OCI-LY3 (cell line): ENCODE measurements around the gene HS6ST2.

Experiments used
- CTCF ChIP-seq: fragments of 200-600, 300-600 bp; sonication (generic); IDR thresholded peaks from 2 replicates; pipeline ENCODE4 v1.5.1; 2014; ENCODE audit warnings: antibody characterized with exemption, low read length, low read depth
- EZH2phosphoT487 ChIP-seq: fragments of 200-600 bp; shearing (Covaris generic); IDR thresholded peaks from 2 replicates; pipeline ENCODE4 v1.6.1; 2018; ENCODE audit warnings: antibody characterized with exemption, mixed run types, low read depth

- TF ChIP-seq EZH2phosphoT487 (no peak), CTCF (no peak)
Measured at GRCh38 chrX:132961511-132961910, 3.1 kb upstream of the HS6ST2 start.
